ENCODE results near the gene TMEM256. TPM values are rescaled to one million over a fixed set of nuclear protein-coding genes. Genes with fewer than 3 reads are reported as not detected.

The TMEM256 gene
- total and polyA plus RNA-seq, 4 donors: 30.0 to 130 (median 97.7) TPM

DNA sequence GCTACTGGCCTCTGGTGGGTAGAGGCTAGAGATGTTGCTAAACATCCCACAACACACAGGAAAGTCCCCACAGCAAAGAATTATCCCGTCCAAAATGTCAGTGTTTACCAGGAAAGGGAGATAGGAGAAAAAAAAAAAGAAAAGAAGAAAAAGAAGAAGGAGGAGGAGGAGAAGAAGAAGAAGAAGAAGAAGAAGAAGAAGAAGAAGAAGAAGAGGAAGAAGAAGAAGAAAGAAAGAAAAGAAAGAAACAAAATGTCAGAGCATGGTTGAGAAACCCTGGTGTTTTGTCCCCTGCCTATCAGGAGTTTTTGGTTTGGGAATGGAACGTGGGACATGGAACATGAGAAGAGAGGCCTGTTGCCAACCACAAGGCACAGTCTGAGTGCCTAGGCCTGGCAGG lies 46.5 kb downstream of the TMEM256 start (continued):
- TF ChIP-seq, protein P1, sequence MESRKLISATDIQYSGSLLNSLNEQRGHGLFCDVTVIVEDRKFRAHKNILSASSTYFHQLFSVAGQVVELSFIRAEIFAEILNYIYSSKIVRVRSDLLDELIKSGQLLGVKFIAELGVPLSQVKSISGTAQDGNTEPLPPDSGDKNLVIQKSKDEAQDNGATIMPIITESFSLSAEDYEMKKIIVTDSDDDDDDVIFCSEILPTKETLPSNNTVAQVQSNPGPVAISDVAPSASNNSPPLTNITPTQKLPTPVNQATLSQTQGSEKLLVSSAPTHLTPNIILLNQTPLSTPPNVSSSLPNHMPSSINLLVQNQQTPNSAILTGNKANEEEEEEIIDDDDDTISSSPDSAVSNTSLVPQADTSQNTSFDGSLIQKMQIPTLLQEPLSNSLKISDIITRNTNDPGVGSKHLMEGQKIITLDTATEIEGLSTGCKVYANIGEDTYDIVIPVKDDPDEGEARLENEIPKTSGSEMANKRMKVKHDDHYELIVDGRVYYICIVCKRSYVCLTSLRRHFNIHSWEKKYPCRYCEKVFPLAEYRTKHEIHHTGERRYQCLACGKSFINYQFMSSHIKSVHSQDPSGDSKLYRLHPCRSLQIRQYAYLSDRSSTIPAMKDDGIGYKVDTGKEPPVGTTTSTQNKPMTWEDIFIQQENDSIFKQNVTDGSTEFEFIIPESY (IDR thresholded peaks at IDR 0.05): no peak
- TF ChIP-seq EGR1 (IDR thresholded peaks at IDR 0.05; ENCODE audit: low read depth in 2 of 2) (no peak), FOXA1 (IDR thresholded peaks at IDR 0.05) (no peak), HNF4A (conservative IDR thresholded peaks at IDR 0.05) (no peak), RXRA (IDR thresholded peaks at IDR 0.05) (no peak), GABPA (IDR thresholded peaks at IDR 0.05 in 1 of 2, conservative IDR thresholded peaks at IDR 0.05 in 1 of 2) (no peak), HNF4G (IDR thresholded peaks at IDR 0.05) (no peak), SP1 (IDR thresholded peaks at IDR 0.05) (no peak), FOXA2 (IDR thresholded peaks at IDR 0.05) (no peak), JUND (IDR thresholded peaks at IDR 0.05) (no peak)
- TF ChIP-seq, protein P2, sequence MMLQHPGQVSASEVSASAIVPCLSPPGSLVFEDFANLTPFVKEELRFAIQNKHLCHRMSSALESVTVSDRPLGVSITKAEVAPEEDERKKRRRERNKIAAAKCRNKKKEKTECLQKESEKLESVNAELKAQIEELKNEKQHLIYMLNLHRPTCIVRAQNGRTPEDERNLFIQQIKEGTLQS (IDR thresholded peaks at IDR 0.05): no peak

DNA sequence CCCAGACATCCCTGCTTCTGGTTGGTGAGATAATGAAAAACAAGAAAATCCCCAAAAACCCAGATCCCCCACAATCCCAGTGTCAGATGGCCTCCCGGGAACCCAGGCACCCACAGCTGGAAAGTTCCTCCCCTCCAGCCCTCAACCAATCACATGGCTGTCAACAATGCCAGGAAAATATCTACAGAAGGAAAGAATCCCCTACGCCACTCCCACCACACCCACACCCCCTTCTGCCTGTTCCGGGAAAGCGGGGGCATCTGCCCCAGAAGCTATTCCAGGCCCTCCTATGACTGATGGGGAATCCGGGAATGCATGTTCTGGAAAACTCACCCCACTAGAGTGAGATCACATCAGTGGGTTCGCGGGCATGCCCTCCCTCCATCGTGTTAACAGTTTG lies 47.1 kb downstream of the TMEM256 start:
- no peak overlapping the region for H3K9ac ChIP-seq (ENCODE audit: low read depth in 1 of 2, low read length in 2 of 2)
- H3K27ac ChIP-seq (ENCODE audit: low read depth in 1 of 2, low read length in 2 of 2): no peak overlapping the region
- WGBS: 70% methylated on average over 8 of the region's 8 CpGs
- DNase-seq (ENCODE audit: low spot score): no peak
- TF ChIP-seq CTCF (IDR thresholded peaks at IDR 0.05; ENCODE audit: low read depth, low read length, missing input control): no peak
- TF ChIP-seq NR2F2 (IDR thresholded peaks at IDR 0.05): no peak
- TF ChIP-seq, protein P1 (IDR thresholded peaks at IDR 0.05): no peak
- no peak for TF ChIP-seq EGR1 (IDR thresholded peaks at IDR 0.05; ENCODE audit: low read depth in 2 of 2)
- no peak for TF ChIP-seq FOXA2 (IDR thresholded peaks at IDR 0.05)
- no peak for TF ChIP-seq HNF4A (conservative IDR thresholded peaks at IDR 0.05)
- TF ChIP-seq SP1 (IDR thresholded peaks at IDR 0.05): no peak
- TF ChIP-seq YY1 (IDR thresholded peaks at IDR 0.05): no peak
- TF ChIP-seq REST (IDR thresholded peaks at IDR 0.05): no peak
- no peak for TF ChIP-seq MAX (IDR thresholded peaks at IDR 0.05)
- TF ChIP-seq, protein P2 (IDR thresholded peaks at IDR 0.05): no peak
- no peak for TF ChIP-seq TAF1 (conservative IDR thresholded peaks at IDR 0.05)
- TF ChIP-seq HNF4G (IDR thresholded peaks at IDR 0.05): no peak
- no peak for TF ChIP-seq JUND (IDR thresholded peaks at IDR 0.05)
- TF ChIP-seq FOXA1 (IDR thresholded peaks at IDR 0.05): no peak
- no peak for TF ChIP-seq GABPA (IDR thresholded peaks at IDR 0.05 in 1 of 2, conservative IDR thresholded peaks at IDR 0.05 in 1 of 2)
- TF ChIP-seq RAD21 (IDR thresholded peaks at IDR 0.05): no peak
- H3K9me3 ChIP-seq (ENCODE audit: control insufficient read depth in 4 of 4, low read length in 3 of 4): no peaks in the 10 kb centered on the region
- H3K36me3 ChIP-seq (ENCODE audit: control insufficient read depth in 4 of 4, insufficient read depth in 3 of 4, low read depth in 1 of 4, low read length in 3 of 4): no peaks in the 10 kb centered on the region
- peaks cover 4 to 15% (median 8%) of the 10 kb centered on the region in 4 donors for H3K4me1 ChIP-seq (ENCODE audit: control insufficient read depth in 4 of 4, insufficient read depth in 4 of 4, low read length in 3 of 4)
- H3K27me3 ChIP-seq (ENCODE audit: control insufficient read depth in 4 of 4, insufficient read depth in 4 of 4, low read length in 3 of 4): no peaks in the 10 kb centered on the region
- no peak overlapping the region for H3K4me3 ChIP-seq (ENCODE audit: low read depth in 1 of 3, low read length in 3 of 3)
